Transverse colon (tissue), 4 donors: Measurements from ENCODE around the gene ALG14. TPM values are rescaled to one million over a fixed set of nuclear protein-coding genes. Genes with fewer than 3 reads are reported as not detected.

Source experiments
- DNase-seq: peaks from one replicate; pipeline ENCODE4 v3.0.0-alpha.2; 2019
- H3K27ac ChIP-seq, 4 donors: fragments of 200-600 bp; sonication (generic); 2 replicates each; pipeline ENCODE4 v1.5.1; 2016 to 2018; ENCODE audit warnings: inconsistent platforms in 4 of 4
- H3K27me3 ChIP-seq: fragments of 200-600 bp; sonication (generic); 2 replicates; pipeline ENCODE4 v1.5.1; 2017; ENCODE audit warnings: inconsistent platforms
- H3K36me3 ChIP-seq, 4 donors: fragments of 200-600 bp; sonication (generic); 2 replicates each; pipeline ENCODE4 v1.5.1; 2017 to 2019; ENCODE audit warnings: inconsistent platforms in 4 of 4
- H3K4me1 ChIP-seq, 4 donors: fragments of 200-600 bp; sonication (generic); 2 replicates each; pipeline ENCODE4 v1.5.1; 2017 to 2020; ENCODE audit warnings: inconsistent platforms in 4 of 4
- H3K4me3 ChIP-seq, 4 donors: fragments of 200-600 bp; sonication (generic); 1 replicate in 1 of 4; 2 replicates in 3 of 4; pipeline versions ENCODE4 v1.5.1 to v1.6.1; 2017 to 2019; ENCODE audit warnings: inconsistent platforms in 4 of 4
- H3K9me3 ChIP-seq, 2 donors: fragments of 200-600 bp; sonication (generic); 2 replicates each; pipeline ENCODE4 v1.5.1; 2017 to 2019; ENCODE audit warnings: inconsistent platforms in 2 of 2
- CTCF ChIP-seq, 5 experiments: fragments of 200-600 bp in 3 of 5; fragments of 450-650 bp in 2 of 5; sonication (generic) in 3 of 5; IDR thresholded peaks; 1 replicate in 2 of 5; 2 replicates in 3 of 5; pipeline ENCODE4 v1.5.1; 2016 to 2017; ENCODE audit warnings: antibody characterized with exemption in 5 of 5, inconsistent platforms in 3 of 5, mild to moderate bottlenecking in 2 of 5, moderate library complexity in 1 of 5
- EP300 ChIP-seq: sonication (generic); formaldehyde crosslinking; IDR thresholded peaks from one replicate; pipeline ENCODE4 v1.6.1; 2017; ENCODE audit warnings: antibody characterized with exemption, low read depth
- POLR2A ChIP-seq: fragments of 450-650 bp; IDR thresholded peaks from one replicate; pipeline ENCODE4 v1.6.1; 2016; ENCODE audit warnings: antibody characterized with exemption, mild to moderate bottlenecking, moderate library complexity
- POLR2AphosphoS5 ChIP-seq, 3 donors: sonication (generic); formaldehyde crosslinking; IDR thresholded peaks; one replicate each; pipeline ENCODE4 v1.6.1; 2016; ENCODE audit warnings: antibody characterized with exemption in 3 of 3
- WGBS, 2 donors: methylation state at CpG; one replicate each; pipeline ENCODE4 v1.1.5; 2018; ENCODE audit warnings: low coverage in 1 of 2; 5-methylcytosine and 5-hydroxymethylcytosine counted together
- in situ Hi-C, 4 donors: fragments of 200-750 bp; cut with MboI; loops; one replicate each; pipeline versions ENCODE4 v1.15.0 to v1.15.1; 2017; ENCODE audit warnings: low sequenced_read_pairs in 3 of 4, low pct_ligation_motif_present in 1 of 4, low pct_unique_long_range_greater_than_20kb in 1 of 4
- intact Hi-C: fragments of 100-400 bp; cut with DNase I; formaldehyde crosslinking; loops from one replicate; pipeline ENCODE4 v1.15.1; 2023; ENCODE audit warnings: low total_unique reads
- total RNA-seq, 4 donors: library from RNA; depleted of rRNA; stranded (reverse); fragments of >200 nt; gene quantifications; one replicate each; pipeline ENCODE4 v1.1.0, GENCODE V29; 2016

The ALG14 gene
- total RNA-seq, 4 donors from 2014 or later = 0.40 to 2.3 (median 2.2) TPM

- peaks cover 0 to 11% (median 0%) of the 10 kb centered on the region in 4 donors for H3K4me1 ChIP-seq
- H3K4me3 ChIP-seq = no peak overlapping the region
- no peak for DNase-seq
- TF ChIP-seq POLR2AphosphoS5 (IDR thresholded peaks at IDR 0.05) = no peak
- TF ChIP-seq CTCF (IDR thresholded peaks at IDR 0.05) = no peak
- no peak for TF ChIP-seq EP300
- TF ChIP-seq POLR2A = no peak
- in situ Hi-C loops = no loop called here
- H3K27ac ChIP-seq = no peak overlapping the region
- no peaks in the 10 kb centered on the region for H3K36me3 ChIP-seq
- H3K27me3 ChIP-seq = no peaks in the 10 kb centered on the region
- no peaks in the 10 kb centered on the region for H3K9me3 ChIP-seq
- WGBS, 2 donors = 84 to 92% methylated on average over 2 of the region's 2 CpGs
- intact Hi-C loops = no loop called here
These were observed 79.7 kb downstream of the ALG14 start for GRCh38 chr1:94992863-94993563.

- Histone ChIP-seq H3K9me3 (no peaks in the 10 kb centered on the region), H3K36me3 (no peaks in the 10 kb centered on the region), H3K27me3 (no peaks in the 10 kb centered on the region), H3K4me1 (peaks cover 0 to 11% (median 0%) of the 10 kb centered on the region in 4 donors), H3K4me3 (no peak overlapping the region), H3K27ac (no peak overlapping the region)
- TF ChIP-seq POLR2AphosphoS5 (IDR thresholded peaks at IDR 0.05) (no peak), CTCF (IDR thresholded peaks at IDR 0.05) (no peak), POLR2A (no peak), EP300 (no peak)
- DNase-seq = no peak
- intact Hi-C loops = no loop called here
- WGBS, 2 donors = 79 to 89% methylated on average over 4 to 5 of the region's 5 CpGs
- in situ Hi-C loops = no loop called here
These were observed 80.6 kb downstream of the ALG14 start for GRCh38 chr1:94992161-94992560.

GRCh38 chr1:94989911-94990473 is 82.8 kb downstream of the ALG14 start:
- WGBS, 2 donors = 78 to 84% methylated on average over 6 of the region's 6 CpGs
- no peaks in the 10 kb centered on the region for H3K36me3 ChIP-seq
- H3K4me1 ChIP-seq = peaks cover 0 to 16% (median 3%) of the 10 kb centered on the region in 4 donors
- in situ Hi-C loops (no loop called here), intact Hi-C loops (no loop called here)
- H3K27ac ChIP-seq = peak overlapping the region in 1 of 4 donors; percentile 42
- no peaks in the 10 kb centered on the region for H3K9me3 ChIP-seq
- no peak overlapping the region for H3K4me3 ChIP-seq
- no peak for TF ChIP-seq POLR2A
- no peak for TF ChIP-seq EP300
- TF ChIP-seq POLR2AphosphoS5 (IDR thresholded peaks at IDR 0.05) = no peak
- TF ChIP-seq CTCF (IDR thresholded peaks at IDR 0.05) = no peak
- DNase-seq = no peak
- H3K27me3 ChIP-seq = no peaks in the 10 kb centered on the region

GRCh38 chr1:94989398-94989797 is 83.4 kb downstream of the ALG14 start:
- Histone ChIP-seq H3K27me3 (no peaks in the 10 kb centered on the region), H3K4me3 (no peak overlapping the region), H3K4me1 (peaks cover 0 to 10% (median 3%) of the 10 kb centered on the region in 4 donors), H3K9me3 (no peaks in the 10 kb centered on the region), H3K36me3 (no peaks in the 10 kb centered on the region), H3K27ac (peak overlapping the region in 1 of 4 donors; percentile 42)
- 31% methylated on average over 1 of the region's 1 CpG; no CpG with 5 or more reads in 1 of the 2 donors for WGBS, 2 donors
- TF ChIP-seq POLR2AphosphoS5 (IDR thresholded peaks at IDR 0.05) (no peak), CTCF (IDR thresholded peaks at IDR 0.05) (no peak), EP300 (no peak), POLR2A (no peak)
- intact Hi-C loops (no loop called here), in situ Hi-C loops (no loop called here)
- DNase-seq = peak; percentile 44
